Hematopoietic multipotent progenitor cell treated with erythropoietin and hydrocortisone succinate and interleukin-3 and kit ligand, for 17 days (in vitro differentiated cells): Measurements from ENCODE around the gene KIAA0408.
"Not testable (repeated sequence)": the region's sequence is repeated elsewhere in the genome, so short reads cannot be mapped to it uniquely, and the experiment has no call there.

Experiments used
- DNase-seq: peaks from one replicate; pipeline ENCODE4 v3.0.0-alpha.2; 2015; ENCODE audit warnings: low spot score

Gene KIAA0408

DNA sequence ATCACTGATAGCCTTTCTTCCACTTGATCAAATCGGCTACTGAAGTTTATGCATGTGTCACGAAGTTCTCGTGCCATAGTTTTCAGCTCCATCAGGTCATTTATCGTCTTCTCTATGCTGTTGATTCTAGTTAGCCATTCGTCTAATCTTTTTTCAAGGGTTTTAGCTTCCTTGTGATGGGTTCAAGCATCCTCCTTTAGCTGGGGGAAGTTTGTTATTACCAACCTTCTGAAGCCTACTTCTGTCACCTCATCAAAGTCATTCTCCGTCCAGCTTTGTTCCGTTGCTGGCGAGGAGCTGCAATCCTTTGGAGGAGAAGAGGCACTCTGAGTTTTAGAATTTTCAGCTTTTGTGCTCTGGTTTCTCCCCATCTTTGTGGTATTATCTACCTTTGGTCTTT is 47.2 kb downstream of the KIAA0408 start:
- DNase-seq: not testable (repeated sequence)
